Measurements from ENCODE around the gene EGLN3.
A peak's percentile ranks its signal among the peaks of the same experiment; 100 is the strongest.

EGLN3 gene

GRCh38 chr14:33986804-33987203 lies 35.9 kb upstream of the EGLN3 start:
- Histone ChIP-seq H3K4me3 (ENCODE audit: low read depth in 1 of 2, low read length in 2 of 2) (no peak overlapping the region), H3K4me2 (ENCODE audit: insufficient read depth, low read length) (no peak overlapping the region), H3K36me3 (ENCODE audit: insufficient read depth, low read length) (peaks cover 8% of the 10 kb centered on the region; the same call in 1 of the 2 replicates), H3K27ac (ENCODE audit: low read length) (no peak overlapping the region), H3K9me3 (ENCODE audit: insufficient read depth, low read length, severe bottlenecking) (peaks cover 10% of the 10 kb centered on the region), H4K20me1 (ENCODE audit: insufficient read depth, low read length) (no peaks in the 10 kb centered on the region), H2AFZ (ENCODE audit: low read depth, low read length) (no peak overlapping the region), H3K27me3 (ENCODE audit: insufficient read depth, low read length, poor library complexity) (no peaks in the 10 kb centered on the region), H3K4me1 (ENCODE audit: insufficient read depth, low read length) (peaks cover 11% of the 10 kb centered on the region), H3K79me2 (ENCODE audit: insufficient read depth, low read length) (no peaks in the 10 kb centered on the region), H3K9ac (ENCODE audit: low read depth, low read length) (no peak overlapping the region)
- ATAC-seq (ENCODE audit: insufficient read depth, low read depth) (no peak), DNase-seq (no peak)
- TF ChIP-seq CTCF (IDR thresholded peaks at IDR 0.05; ENCODE audit: borderline replicate concordance, extremely low read depth, low read length, poor library complexity, severe bottlenecking), result no peak
- no peak for TF ChIP-seq EZH2 (IDR thresholded peaks at IDR 0.05; ENCODE audit: borderline replicate concordance, low read depth, low read length, severe bottlenecking)

- no peaks in the 10 kb centered on the region for H3K27me3 ChIP-seq (ENCODE audit: insufficient read depth, low read length, poor library complexity)
- H3K4me3 ChIP-seq (ENCODE audit: low read depth in 1 of 2, low read length in 2 of 2), result no peak overlapping the region
- no peak overlapping the region for H3K9ac ChIP-seq (ENCODE audit: low read depth, low read length)
- ATAC-seq (ENCODE audit: insufficient read depth, low read depth) (no peak), DNase-seq (no peak)
- H3K9me3 ChIP-seq (ENCODE audit: insufficient read depth, low read length, severe bottlenecking), result peaks cover 10% of the 10 kb centered on the region
- H2AFZ ChIP-seq (ENCODE audit: low read depth, low read length), result no peak overlapping the region
- H3K36me3 ChIP-seq (ENCODE audit: insufficient read depth, low read length), result peaks cover 7% of the 10 kb centered on the region; the same call in 1 of the 2 replicates
- peak overlapping the region; percentile 30; the same call in 1 of the 2 replicates for H3K27ac ChIP-seq (ENCODE audit: low read length)
- TF ChIP-seq EZH2 (IDR thresholded peaks at IDR 0.05; ENCODE audit: borderline replicate concordance, low read depth, low read length, severe bottlenecking) (no peak), CTCF (IDR thresholded peaks at IDR 0.05; ENCODE audit: borderline replicate concordance, extremely low read depth, low read length, poor library complexity, severe bottlenecking) (no peak)
- no peaks in the 10 kb centered on the region for H3K79me2 ChIP-seq (ENCODE audit: insufficient read depth, low read length)
- H3K4me2 ChIP-seq (ENCODE audit: insufficient read depth, low read length), result no peak overlapping the region
- H4K20me1 ChIP-seq (ENCODE audit: insufficient read depth, low read length), result no peaks in the 10 kb centered on the region
- peaks cover 15% of the 10 kb centered on the region for H3K4me1 ChIP-seq (ENCODE audit: insufficient read depth, low read length)
Observed at GRCh38 chr14:33985242-33985641, 34.4 kb upstream of the EGLN3 start.

- no peaks in the 10 kb centered on the region for H4K20me1 ChIP-seq (ENCODE audit: insufficient read depth, low read length)
- no peaks in the 10 kb centered on the region for H3K9me3 ChIP-seq (ENCODE audit: insufficient read depth, low read length, severe bottlenecking)
- ATAC-seq (ENCODE audit: insufficient read depth, low read depth) (peak; percentile 84), DNase-seq (peak; percentile 61)
- H3K27me3 ChIP-seq (ENCODE audit: insufficient read depth, low read length, poor library complexity), result no peaks in the 10 kb centered on the region
- peaks cover 42% of the 10 kb centered on the region for H3K4me1 ChIP-seq (ENCODE audit: insufficient read depth, low read length)
- no peak overlapping the region for H3K9ac ChIP-seq (ENCODE audit: low read depth, low read length)
- H2AFZ ChIP-seq (ENCODE audit: low read depth, low read length), result no peak overlapping the region
- no peaks in the 10 kb centered on the region for H3K36me3 ChIP-seq (ENCODE audit: insufficient read depth, low read length)
- H3K4me2 ChIP-seq (ENCODE audit: insufficient read depth, low read length), result no peak overlapping the region
- no peaks in the 10 kb centered on the region for H3K79me2 ChIP-seq (ENCODE audit: insufficient read depth, low read length)
- TF ChIP-seq EZH2 (IDR thresholded peaks at IDR 0.05; ENCODE audit: borderline replicate concordance, low read depth, low read length, severe bottlenecking) (no peak), CTCF (IDR thresholded peaks at IDR 0.05; ENCODE audit: borderline replicate concordance, extremely low read depth, low read length, poor library complexity, severe bottlenecking) (no peak)
- H3K27ac ChIP-seq (ENCODE audit: low read length), result peak overlapping the region; percentile 53
- H3K4me3 ChIP-seq (ENCODE audit: low read depth in 1 of 2, low read length in 2 of 2), result no peak overlapping the region
Observed at GRCh38 chr14:33979613-33980276, 28.9 kb upstream of the EGLN3 start.
